Liver (tissue), 3 donors: ENCODE measurements around the gene CLN6.
A peak's percentile ranks its signal among the peaks of the same experiment; 100 is the strongest.

ENCODE experiments used
- EGR1 ChIP-seq, 2 donors: IDR thresholded peaks; 2 replicates each; pipeline ENCODE4 v1.6.1; 2016 to 2018; ENCODE audit warnings: antibody characterized with exemption in 2 of 2, low read depth in 2 of 2
- FOXA2 ChIP-seq: IDR thresholded peaks from 2 replicates; pipeline ENCODE4 v1.6.1; 2016; ENCODE audit warnings: antibody characterized with exemption
- GABPA ChIP-seq, 2 donors: IDR thresholded peaks in 1 of 2; conservative IDR thresholded peaks in 1 of 2; 2 replicates each; pipeline ENCODE4 v1.6.1; 2016; ENCODE audit warnings: antibody characterized with exemption in 2 of 2, mild to moderate bottlenecking in 1 of 2, moderate library complexity in 1 of 2
- HNF4A ChIP-seq, 2 donors: conservative IDR thresholded peaks; 2 replicates each; pipeline ENCODE4 v1.6.1; 2016; ENCODE audit warnings: antibody characterized with exemption in 2 of 2, mild to moderate bottlenecking in 2 of 2
- HNF4G ChIP-seq: IDR thresholded peaks from 2 replicates; pipeline ENCODE4 v1.6.1; 2016; ENCODE audit warnings: antibody characterized with exemption
- RAD21 ChIP-seq, 2 donors: IDR thresholded peaks; 2 replicates each; pipeline ENCODE4 v1.6.1; 2016; ENCODE audit warnings: antibody characterized with exemption in 2 of 2, mild to moderate bottlenecking in 2 of 2
- SP1 ChIP-seq: IDR thresholded peaks from 2 replicates; pipeline ENCODE4 v1.6.1; 2018; ENCODE audit warnings: antibody characterized with exemption, mild to moderate bottlenecking
- TAF1 ChIP-seq: conservative IDR thresholded peaks from 2 replicates; pipeline ENCODE4 v1.6.1; 2016; ENCODE audit warnings: antibody characterized with exemption, mild to moderate bottlenecking
- YY1 ChIP-seq: IDR thresholded peaks from 2 replicates; pipeline ENCODE4 v1.6.1; 2016; ENCODE audit warnings: antibody characterized with exemption, mild to moderate bottlenecking
- TF ChIP-seq, protein P1 (sequence below): fragments of 150-350 bp; IDR thresholded peaks from 2 replicates; pipeline ENCODE4 v1.5.1; 2017; ENCODE audit warnings: improper control_type of control experiment, low read depth, low read length; ENCODE audit not compliant: missing input control
- TF ChIP-seq, protein P2 (sequence below): IDR thresholded peaks from 2 replicates; pipeline ENCODE4 v1.6.1; 2016; ENCODE audit warnings: antibody characterized with exemption
- TF ChIP-seq, protein P3 (sequence below): IDR thresholded peaks from 2 replicates; pipeline ENCODE4 v1.6.1; 2016; ENCODE audit warnings: antibody characterized with exemption
- TF ChIP-seq, protein P4 (sequence below): IDR thresholded peaks from 2 replicates; pipeline ENCODE4 v1.6.1; 2016; ENCODE audit warnings: antibody characterized with exemption
- donor health status: healthy.
- donor health status: healthy.

DNA sequence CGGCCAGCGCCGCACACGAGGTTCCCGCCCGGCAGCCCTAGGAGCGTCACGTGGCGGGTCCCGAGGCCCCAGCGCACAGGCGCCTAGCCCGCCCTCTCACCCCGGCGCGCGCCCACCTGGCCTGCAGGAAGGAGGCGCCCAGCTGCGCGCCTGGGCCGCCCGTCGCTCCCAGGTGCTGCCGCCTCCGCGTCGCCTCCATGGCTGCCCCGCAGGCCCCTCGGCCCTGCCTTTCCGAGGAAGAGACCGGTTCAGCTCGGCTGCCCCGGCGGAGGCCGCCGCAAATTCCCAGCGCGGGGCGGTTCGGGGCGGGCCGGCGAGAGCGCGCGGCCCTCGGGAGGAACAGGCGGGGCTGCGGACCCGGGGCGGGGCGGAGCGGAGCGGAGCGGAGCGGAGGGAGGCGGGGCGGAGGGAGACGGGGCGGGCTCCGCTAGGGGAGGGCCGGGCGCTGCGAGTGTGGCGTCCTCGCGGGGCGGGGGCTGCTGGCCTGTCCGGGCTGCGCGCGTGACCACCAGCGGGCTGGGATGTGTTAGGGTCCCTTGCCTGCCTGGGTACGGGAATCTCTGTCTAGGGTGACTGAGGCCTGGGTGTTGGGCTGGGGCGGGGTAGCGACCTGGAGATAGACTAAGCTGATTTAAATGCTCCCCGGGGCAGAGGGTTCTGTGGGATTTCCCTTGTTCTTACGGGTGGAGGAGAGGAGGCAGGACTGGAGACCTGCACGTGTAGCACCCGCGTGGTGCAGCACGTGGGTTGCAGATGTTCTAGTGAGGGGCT is at the start of gene CLN6:
- TF ChIP-seq, protein P1, sequence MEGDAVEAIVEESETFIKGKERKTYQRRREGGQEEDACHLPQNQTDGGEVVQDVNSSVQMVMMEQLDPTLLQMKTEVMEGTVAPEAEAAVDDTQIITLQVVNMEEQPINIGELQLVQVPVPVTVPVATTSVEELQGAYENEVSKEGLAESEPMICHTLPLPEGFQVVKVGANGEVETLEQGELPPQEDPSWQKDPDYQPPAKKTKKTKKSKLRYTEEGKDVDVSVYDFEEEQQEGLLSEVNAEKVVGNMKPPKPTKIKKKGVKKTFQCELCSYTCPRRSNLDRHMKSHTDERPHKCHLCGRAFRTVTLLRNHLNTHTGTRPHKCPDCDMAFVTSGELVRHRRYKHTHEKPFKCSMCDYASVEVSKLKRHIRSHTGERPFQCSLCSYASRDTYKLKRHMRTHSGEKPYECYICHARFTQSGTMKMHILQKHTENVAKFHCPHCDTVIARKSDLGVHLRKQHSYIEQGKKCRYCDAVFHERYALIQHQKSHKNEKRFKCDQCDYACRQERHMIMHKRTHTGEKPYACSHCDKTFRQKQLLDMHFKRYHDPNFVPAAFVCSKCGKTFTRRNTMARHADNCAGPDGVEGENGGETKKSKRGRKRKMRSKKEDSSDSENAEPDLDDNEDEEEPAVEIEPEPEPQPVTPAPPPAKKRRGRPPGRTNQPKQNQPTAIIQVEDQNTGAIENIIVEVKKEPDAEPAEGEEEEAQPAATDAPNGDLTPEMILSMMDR = no peak
- TF ChIP-seq GABPA (IDR thresholded peaks at IDR 0.05 in 1 of 2, conservative IDR thresholded peaks at IDR 0.05 in 1 of 2) (no peak), RAD21 (IDR thresholded peaks at IDR 0.05) (no peak), HNF4G (no peak), FOXA2 (no peak), HNF4A (conservative IDR thresholded peaks at IDR 0.05) (peak in 1 of 2 donors; percentile 19), SP1 (peak; percentile 36), TAF1 (no peak), YY1 (no peak), EGR1 (IDR thresholded peaks at IDR 0.05; ENCODE audit: low read depth in 2 of 2) (no peak)
- TF ChIP-seq, protein P2, sequence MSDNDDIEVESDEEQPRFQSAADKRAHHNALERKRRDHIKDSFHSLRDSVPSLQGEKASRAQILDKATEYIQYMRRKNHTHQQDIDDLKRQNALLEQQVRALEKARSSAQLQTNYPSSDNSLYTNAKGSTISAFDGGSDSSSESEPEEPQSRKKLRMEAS = peak; percentile 13
- TF ChIP-seq, protein P3, sequence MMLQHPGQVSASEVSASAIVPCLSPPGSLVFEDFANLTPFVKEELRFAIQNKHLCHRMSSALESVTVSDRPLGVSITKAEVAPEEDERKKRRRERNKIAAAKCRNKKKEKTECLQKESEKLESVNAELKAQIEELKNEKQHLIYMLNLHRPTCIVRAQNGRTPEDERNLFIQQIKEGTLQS = no peak
- TF ChIP-seq, protein P4, sequence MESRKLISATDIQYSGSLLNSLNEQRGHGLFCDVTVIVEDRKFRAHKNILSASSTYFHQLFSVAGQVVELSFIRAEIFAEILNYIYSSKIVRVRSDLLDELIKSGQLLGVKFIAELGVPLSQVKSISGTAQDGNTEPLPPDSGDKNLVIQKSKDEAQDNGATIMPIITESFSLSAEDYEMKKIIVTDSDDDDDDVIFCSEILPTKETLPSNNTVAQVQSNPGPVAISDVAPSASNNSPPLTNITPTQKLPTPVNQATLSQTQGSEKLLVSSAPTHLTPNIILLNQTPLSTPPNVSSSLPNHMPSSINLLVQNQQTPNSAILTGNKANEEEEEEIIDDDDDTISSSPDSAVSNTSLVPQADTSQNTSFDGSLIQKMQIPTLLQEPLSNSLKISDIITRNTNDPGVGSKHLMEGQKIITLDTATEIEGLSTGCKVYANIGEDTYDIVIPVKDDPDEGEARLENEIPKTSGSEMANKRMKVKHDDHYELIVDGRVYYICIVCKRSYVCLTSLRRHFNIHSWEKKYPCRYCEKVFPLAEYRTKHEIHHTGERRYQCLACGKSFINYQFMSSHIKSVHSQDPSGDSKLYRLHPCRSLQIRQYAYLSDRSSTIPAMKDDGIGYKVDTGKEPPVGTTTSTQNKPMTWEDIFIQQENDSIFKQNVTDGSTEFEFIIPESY = no peak
